ENCODE results near the gene TRAPPC4. TPM values are rescaled to one million over a fixed set of nuclear protein-coding genes. Genes with fewer than 3 reads are reported as not detected.
A peak's percentile ranks its signal among the peaks of the same experiment; 100 is the strongest.

Gene TRAPPC4
- total RNA-seq, 1 donor from 2014 or later = 60.1 TPM

DNA sequence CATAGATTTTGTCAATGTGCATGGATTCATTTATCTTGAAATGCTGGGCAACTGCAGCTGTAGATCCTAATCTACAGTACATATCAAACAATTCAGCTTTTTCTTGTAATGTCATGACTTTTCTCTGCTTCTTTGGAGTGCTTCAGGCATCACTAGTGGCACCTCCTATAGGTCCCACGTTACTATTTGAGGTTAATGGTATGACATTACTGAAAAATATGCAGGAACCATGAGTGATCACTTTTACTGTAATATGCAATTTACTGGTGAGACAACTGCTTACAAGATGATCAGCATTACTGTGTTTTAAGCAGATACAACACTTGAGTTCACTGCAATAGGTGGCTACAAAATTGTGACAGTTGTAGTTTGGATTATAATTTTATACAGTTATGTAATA lies 17.7 kb upstream of the TRAPPC4 start:
- intact Hi-C loops (cut with micrococcal nuclease) = no loop called here
- no peak overlapping the region for H3K27ac Mint-ChIP-seq
- no peaks in the 10 kb centered on the region for H3K27me3 Mint-ChIP-seq
- CTCF ChIA-PET = no interaction called here
- H3K4me3 Mint-ChIP-seq = peak overlapping the region; percentile 24
- H3K9me3 Mint-ChIP-seq = no peaks in the 10 kb centered on the region
- H3K36me3 Mint-ChIP-seq (ENCODE audit: low read depth) = peaks cover 62% of the 10 kb centered on the region
- ATAC-seq (ENCODE audit: low read depth) (no peak), DNase-seq (no peak)
- H3K4me1 Mint-ChIP-seq = peaks cover 32% of the 10 kb centered on the region
- POLR2A ChIA-PET = interaction anchor here (0.6 to 0.7 kb wide), 2 partner anchors 33 to 107 kb away, joined by 4 to 8 read pairs; no protein-coding TSS in a partner anchor
- TF ChIP-seq CTCF (IDR thresholded peaks at IDR 0.05) = no peak

DNA sequence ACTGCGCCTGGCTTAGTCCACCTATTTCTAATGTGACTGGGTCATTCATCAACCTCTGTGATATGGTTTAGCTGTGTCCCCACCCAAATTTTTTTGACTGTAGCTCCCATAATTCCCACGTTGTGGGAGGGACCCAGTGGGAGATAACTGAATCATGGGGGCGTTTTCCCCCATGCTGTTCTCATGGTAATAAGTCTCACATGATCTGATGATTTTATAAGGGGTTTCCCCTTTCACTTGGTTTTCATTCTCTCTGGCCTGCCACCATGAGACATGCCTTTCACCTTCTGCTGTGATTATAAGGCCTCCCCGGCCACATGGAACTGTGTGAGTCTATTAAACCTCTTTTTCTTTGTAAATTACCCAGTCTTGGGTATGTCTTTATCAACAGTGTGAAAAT lies 11.9 kb upstream of the TRAPPC4 start:
- Mint-ChIP-seq H3K36me3 (ENCODE audit: low read depth) (peaks cover 70% of the 10 kb centered on the region), H3K4me3 (no peak overlapping the region), H3K9me3 (no peaks in the 10 kb centered on the region), H3K27me3 (no peaks in the 10 kb centered on the region), H3K27ac (no peak overlapping the region), H3K4me1 (peaks cover 4% of the 10 kb centered on the region)
- CTCF ChIA-PET = no interaction called here
- no peak for DNase-seq
- no peak for ATAC-seq (ENCODE audit: low read depth)
- no peak for TF ChIP-seq CTCF (IDR thresholded peaks at IDR 0.05)
- intact Hi-C loops (cut with micrococcal nuclease) = no loop called here
- POLR2A ChIA-PET = no interaction called here

DNA sequence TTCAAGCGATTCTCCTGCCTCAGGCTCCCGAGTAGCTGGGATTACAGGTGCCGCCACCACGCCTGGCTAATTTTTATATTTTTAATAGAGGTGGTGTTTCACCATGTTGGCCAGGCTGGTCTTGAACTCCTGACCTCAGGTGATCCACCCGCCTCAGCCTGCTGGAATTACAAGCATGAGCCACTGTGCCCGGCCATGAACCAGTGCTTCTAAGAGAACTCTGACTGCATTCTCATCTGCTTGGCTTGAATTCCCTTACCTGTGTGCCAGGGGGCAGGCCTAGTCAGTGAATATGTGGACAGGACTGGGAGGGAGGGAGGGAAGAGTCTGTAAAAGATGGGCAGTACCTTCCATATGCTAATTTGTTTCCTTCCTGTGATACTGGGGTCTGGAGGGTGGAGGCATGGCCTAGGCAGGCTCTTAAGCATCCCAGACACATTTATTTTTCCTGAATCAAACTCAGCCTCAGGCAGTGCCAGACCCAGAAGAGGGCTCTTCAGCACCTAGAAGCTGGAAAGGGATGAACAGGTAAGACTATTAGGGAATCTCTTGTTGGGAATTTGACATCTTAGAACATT lies 7.0 kb upstream of the TRAPPC4 start:
- CTCF ChIA-PET = no interaction called here
- H3K36me3 Mint-ChIP-seq (ENCODE audit: low read depth) = peaks cover 82% of the 10 kb centered on the region
- intact Hi-C loops (cut with micrococcal nuclease) = no loop called here

DNA sequence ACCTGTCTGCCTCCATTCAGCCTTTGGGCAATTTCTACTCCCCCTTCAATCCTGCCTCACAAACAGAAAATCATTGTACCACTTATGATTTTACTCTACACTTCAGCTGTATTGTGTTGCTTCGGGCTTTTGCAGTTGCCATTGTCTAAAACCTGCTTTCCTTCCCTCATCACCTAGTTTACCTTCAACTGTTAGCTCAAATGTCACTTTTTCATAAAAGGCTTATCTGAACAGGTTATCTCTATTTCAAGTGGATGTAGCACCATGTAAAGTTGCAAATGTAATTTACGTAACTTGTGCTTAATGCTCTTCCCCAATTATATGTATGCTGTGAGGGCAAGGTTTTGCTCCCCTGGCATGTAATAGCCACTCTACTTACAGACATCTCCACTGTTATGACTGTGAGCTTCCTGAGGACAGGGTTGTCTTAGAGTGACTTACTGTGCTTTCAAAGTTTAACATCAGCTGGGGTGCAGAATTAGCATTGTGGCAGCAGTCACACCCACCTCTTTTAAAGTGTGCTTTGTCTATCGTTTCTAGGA lies 5.9 kb upstream of the TRAPPC4 start:
- no peak for ATAC-seq (ENCODE audit: low read depth)

More for the DNA sequence above, 7.0 kb upstream of the TRAPPC4 start:
- Mint-ChIP-seq H3K4me1 (peaks cover 21% of the 10 kb centered on the region), H3K27ac (no peak overlapping the region), H3K4me3 (no peak overlapping the region), H3K9me3 (no peaks in the 10 kb centered on the region), H3K27me3 (no peaks in the 10 kb centered on the region)
- ATAC-seq (ENCODE audit: low read depth) (no peak), DNase-seq (no peak)
- POLR2A ChIA-PET = interaction anchor here (0.5 kb wide), 1 partner anchor 154 kb away, joined by 3 read pairs; no protein-coding TSS in a partner anchor
- no peak for TF ChIP-seq CTCF (IDR thresholded peaks at IDR 0.05)

More for the DNA sequence above, 5.9 kb upstream of the TRAPPC4 start:
- Mint-ChIP-seq H3K36me3 (ENCODE audit: low read depth) (peaks cover 82% of the 10 kb centered on the region), H3K4me3 (no peak overlapping the region), H3K27ac (no peak overlapping the region), H3K27me3 (no peaks in the 10 kb centered on the region), H3K4me1 (peaks cover 28% of the 10 kb centered on the region), H3K9me3 (no peaks in the 10 kb centered on the region)
- DNase-seq = no peak
- no peak for TF ChIP-seq CTCF (IDR thresholded peaks at IDR 0.05)
- ChIA-PET POLR2A (interaction anchor here (0.6 to 3.9 kb wide), 3 partner anchors 14 to 49 kb away, joined by 4 to 18 read pairs (median 10); partner anchors contain the start of gene CENATAC), CTCF (no interaction called here)
- intact Hi-C loops (cut with micrococcal nuclease) = no loop called here

All from activated B cell treated with CpG ODN at 0.5 μM for 24 hours (primary cell).